Adipose tissue (tissue), 3 donors: ENCODE data around the gene DIPK1C. TPM values are rescaled to one million over a fixed set of nuclear protein-coding genes. Genes with fewer than 3 reads are reported as not detected.

ENCODE experiments used
- H3K27ac ChIP-seq: one replicate; pipeline ENCODE4 v1.5.1; 2013; ENCODE audit warnings: low read depth, low read length
- WGBS, 3 donors: extraction: QIAGEN DNeasy Blood & Tissue Kit; methylation state at CpG; one replicate each; pipeline ENCODE4 v1.1.7; 2013; 5-methylcytosine and 5-hydroxymethylcytosine counted together
- polyA plus RNA-seq, 3 donors: library from polyadenylated mRNA; stranded (reverse); fragments of 200-250 nt; gene quantifications; one replicate each; pipeline ENCODE4 v1.2.3, GENCODE V29; 2013
- donor health status: healthy with polysubstance abuse.
- donor health status: Bipolar disorder and iron deficiency.
- donor health status: healthy.

DIPK1C gene
- polyA plus RNA-seq, 3 donors = 0.08 to 0.34 (median 0.10) TPM

DNA sequence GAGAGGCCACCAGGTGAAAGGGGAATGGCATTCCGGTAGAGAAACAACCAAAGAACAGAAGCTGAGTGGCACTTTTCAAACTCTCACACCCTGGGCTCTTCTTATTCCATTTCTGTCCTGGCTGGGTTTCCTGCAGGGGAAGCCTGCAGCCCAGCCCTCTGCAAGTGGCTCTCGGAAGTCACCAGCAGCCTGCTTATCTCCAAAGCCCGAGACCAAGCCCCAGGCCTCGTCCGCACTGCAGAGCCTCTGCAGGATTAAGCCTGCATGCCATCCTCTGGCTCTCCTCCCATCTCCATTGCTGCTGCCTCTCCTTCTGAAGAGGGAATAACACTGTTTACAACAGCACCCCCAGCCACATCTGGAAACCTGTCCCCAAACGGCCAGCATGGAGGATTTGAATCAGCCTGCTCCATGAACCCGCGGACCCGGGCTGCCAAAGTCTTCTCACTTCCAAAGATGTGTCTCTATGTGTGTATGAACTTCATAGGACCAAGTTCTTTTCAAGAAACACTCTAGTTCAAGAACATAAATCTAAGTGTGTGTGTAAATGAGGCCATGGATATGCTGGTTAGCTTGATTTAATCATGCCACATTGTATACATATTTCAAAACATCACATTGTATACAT lies 54.2 kb downstream of the DIPK1C start:
- H3K27ac ChIP-seq = no peak overlapping the region
- 82 to 92% (median 84%) methylated on average over 9 of the region's 9 CpGs for WGBS, 3 donors

DNA sequence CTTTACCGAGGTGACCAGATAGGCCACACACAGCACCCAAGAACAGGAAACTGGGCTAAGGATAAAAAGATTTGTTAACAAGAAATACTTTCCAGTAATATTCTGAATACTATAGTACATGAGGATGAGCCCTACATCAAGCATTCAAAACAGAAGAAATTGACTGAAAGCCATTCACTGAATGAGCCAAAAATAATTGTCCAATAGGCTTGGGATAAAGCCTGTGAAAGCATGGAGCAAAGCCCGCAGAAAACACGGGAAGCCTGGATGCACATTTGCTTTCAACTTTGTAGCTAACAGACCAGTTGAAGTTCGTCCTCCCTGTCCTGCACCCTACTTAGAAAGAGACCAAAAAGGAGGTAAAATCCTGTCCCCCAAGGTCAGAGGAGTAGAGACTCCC lies 56.3 kb downstream of the DIPK1C start:
- 76 to 84% (median 84%) methylated on average over 4 of the region's 4 CpGs for WGBS, 3 donors
- H3K27ac ChIP-seq = no peak overlapping the region

DNA sequence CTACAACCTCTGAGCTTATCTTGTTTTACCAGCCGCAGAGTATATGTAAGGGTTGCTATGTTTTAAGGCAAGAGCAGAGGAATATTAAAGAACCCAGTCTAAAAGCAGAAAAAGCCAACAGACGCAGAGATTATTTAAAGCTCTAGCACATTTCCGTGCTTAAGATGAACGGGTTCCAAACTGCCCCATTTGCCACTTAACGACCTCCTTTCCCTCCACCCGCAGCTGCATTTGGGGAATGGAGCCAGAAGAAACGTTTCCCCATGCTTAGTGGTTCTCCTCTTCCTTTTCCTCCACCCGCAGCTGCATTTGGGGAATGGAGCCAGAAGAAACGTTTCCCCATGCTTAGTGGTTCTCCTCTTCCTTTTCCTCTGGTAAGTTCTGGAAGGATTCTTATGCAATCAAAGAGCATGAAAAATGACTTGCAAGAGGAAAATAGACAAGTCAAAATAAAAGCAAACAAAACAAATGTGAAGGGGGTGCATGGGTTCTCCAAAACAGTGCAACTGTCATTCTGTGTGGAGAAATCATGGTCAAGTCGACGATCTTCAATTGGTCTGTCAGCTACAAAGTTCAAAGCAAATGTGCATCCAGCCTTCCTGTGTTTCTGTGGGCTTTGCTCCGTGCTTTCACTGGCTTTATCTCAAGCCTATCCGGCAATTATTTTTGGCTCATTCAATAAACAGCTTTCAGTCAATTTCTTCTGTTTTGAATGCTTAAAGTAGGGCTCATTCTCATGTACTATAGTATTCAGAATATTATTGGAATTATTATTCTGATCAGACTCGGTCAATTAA lies 57.8 kb downstream of the DIPK1C start:
- H3K27ac ChIP-seq = no peak overlapping the region
- WGBS, 3 donors = 25 to 52% (median 27%) methylated on average over 14 of the region's 14 CpGs

DNA sequence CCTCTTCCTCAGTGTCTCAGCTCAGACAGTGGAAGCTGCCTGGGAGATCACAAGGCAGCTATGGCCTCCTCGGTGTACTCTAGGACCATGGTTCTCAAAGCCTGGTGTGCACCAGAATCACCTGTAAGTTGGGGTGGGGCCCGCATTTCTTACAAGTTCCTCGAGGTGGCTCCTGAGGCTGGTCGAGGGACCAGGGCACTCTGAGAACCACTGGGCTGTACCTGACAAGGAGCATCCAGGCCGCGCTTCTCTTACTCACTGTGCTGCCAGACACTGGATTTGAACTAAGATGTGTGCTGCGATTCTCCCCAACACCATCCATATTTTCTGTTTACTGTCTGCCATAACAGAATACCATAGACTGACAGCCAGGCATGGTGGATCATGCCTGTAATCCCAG lies 59.5 kb downstream of the DIPK1C start:
- H3K27ac ChIP-seq = no peak overlapping the region
- WGBS, 3 donors = 87 to 94% (median 89%) methylated on average over 7 of the region's 7 CpGs

DNA sequence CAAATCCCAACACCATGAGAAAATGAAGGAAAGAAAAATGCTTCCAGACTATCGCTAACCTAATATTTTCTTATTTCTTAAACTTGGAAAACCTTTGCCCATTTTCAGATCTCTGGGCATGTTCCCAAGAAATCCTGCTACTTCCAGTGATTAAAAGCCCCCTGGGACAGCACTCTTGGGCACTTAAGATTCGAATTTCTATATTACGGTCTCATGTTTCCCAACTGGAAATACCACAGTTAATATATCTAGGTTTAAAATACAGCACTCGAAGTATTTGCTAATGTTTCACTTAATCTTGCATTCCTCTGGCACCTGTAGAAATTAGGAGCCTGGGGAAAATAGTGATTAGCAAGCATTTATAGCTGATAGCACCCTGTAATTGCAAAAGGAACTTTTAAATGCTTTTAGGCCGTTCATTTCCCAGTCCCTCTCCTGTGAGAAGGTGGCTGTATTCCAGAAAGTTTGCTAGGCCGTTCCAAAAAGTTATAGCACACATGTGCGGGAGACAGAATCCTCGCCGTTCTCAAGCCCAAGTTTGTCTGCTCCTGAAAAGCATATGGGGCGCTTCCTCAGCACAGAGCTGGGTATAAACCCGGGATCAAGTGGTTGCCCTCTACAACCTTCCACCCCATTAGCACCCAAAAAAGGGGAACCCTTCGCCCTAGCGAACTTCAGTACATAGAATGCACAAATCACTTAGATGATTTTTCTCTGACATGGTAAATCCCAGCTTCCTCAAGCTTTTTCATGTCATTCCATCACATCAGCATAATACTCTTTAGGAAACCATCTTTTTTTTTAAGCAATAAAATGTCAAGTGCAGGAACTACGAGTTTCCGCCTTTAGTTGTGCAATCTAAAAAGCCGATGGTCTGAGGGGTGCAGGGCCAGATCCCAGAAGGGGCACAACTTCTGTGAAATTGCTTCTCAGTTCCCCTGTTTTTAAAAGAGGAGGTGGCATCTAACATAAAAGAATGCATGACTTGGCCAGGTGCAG lies 60.6 kb downstream of the DIPK1C start:
- WGBS, 3 donors = 32 to 41% (median 37%) methylated on average over 16 of the region's 16 CpGs
- no peak overlapping the region for H3K27ac ChIP-seq

DNA sequence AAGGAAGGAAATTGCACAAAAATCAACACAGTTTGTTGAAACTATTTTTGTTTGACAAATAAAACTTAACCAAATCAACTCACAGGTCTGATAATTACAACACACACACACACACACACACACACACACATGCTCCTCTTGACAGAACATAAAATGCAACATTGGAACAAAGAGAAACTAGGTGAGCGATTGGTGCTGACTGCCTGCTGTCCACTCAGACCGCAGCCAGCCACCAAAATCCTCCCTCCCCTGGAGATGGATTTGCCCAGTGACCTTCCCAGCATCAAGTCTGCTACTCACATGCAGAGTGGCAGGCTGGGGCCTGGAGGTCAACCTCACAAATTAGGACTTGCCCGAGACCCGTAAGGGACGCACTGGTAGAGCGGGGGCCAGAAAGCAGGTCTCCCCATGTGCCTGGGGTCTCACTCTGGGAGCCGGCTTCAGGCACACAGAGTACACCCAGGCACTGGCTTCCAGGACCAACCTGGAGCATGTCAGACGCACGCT lies 61.4 kb downstream of the DIPK1C start:
- 60 to 77% (median 61%) methylated on average over 9 of the region's 9 CpGs for WGBS, 3 donors
- H3K27ac ChIP-seq = no peak overlapping the region

DNA sequence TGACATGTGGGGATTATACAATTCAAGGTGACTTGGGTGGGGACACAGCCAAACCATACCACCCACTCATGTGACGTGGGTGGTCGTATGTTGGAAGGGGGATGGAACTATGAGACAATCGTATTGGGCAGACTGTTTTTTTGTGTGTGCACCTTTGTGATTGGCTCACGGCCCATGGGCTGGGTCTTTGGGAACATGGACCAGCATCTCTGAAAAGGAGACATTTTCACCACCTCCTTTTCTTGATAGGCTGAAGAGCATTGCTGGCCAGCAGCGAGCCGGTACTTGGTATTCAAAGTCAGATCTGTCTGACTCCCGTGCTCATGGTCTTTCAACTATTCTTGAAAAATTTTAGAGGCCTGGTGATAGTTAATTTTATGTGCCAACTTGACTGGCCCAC lies 62.1 kb downstream of the DIPK1C start:
- 93 to 98% (median 96%) methylated on average over 7 of the region's 7 CpGs for WGBS, 3 donors
- no peak overlapping the region for H3K27ac ChIP-seq

DNA sequence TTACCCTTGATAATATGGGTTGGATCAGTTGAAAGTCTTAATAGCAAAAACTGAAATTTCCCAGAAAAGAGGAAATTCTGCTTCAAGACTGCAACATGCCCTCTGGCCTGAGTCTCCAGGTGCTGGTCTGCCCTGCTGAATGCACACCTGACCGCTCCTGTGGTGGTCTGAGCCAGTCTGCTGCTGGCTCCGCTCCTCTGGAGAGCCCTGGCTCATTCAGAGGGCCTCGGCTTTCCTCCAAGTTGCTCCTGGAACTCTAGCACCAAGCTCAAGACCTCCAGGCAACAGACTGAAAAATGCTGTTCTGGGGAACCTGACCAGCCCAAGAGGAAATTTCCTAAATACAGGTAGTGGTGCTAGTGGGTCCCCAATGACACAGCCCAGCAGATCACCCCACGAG lies 64.8 kb downstream of the DIPK1C start:
- 95 to 98% (median 95%) methylated on average over 4 of the region's 4 CpGs for WGBS, 3 donors

DNA sequence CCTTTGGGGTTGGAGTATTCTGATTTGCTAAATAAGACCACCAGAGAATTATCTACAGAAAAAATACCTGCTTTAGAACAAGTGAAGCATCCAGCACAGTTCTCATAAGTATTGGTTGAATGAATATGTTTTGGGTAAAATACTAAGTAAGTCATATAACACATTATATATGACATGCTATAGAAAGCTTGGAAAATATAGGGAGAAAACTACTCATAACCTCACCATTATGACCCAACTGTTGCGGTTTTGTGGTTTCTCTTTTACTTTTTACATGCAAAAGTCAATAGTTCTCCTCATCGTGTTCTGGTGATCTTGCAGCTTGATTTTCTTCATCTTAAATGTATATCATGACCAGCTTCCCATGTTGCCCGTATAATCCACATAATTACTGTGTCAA lies 66.2 kb downstream of the DIPK1C start:
- WGBS, 3 donors = 67 to 88% (median 84%) methylated on average over 3 of the region's 3 CpGs
- H3K27ac ChIP-seq = no peak overlapping the region

More for the DNA sequence above, 64.8 kb downstream of the DIPK1C start:
- no peak overlapping the region for H3K27ac ChIP-seq

DNA sequence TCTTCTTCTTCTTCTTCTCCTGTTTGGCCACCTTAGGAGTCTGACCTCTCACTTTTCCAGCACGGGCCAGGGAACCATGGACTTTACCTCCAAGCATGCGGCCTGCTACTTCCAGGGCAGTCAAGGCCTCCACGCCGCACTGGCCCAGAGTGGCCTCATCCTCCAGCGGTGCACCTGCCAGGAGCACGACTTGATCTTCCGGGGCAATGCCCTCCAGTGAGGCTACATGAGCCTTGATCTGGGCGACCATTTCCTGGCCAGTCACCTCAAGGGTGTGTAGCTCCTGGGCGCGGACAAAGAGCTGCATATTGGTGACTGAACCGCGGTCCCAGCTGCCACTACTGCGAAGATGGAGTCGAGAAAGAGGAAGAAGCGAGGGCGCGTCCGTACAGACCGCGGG lies 67.1 kb downstream of the DIPK1C start:
- H3K27ac ChIP-seq = no peak overlapping the region
- whole genome bisulfite sequencing, 3 donors = 95 to 96% (median 95%) methylated on average over 20 of the region's 20 CpGs

DNA sequence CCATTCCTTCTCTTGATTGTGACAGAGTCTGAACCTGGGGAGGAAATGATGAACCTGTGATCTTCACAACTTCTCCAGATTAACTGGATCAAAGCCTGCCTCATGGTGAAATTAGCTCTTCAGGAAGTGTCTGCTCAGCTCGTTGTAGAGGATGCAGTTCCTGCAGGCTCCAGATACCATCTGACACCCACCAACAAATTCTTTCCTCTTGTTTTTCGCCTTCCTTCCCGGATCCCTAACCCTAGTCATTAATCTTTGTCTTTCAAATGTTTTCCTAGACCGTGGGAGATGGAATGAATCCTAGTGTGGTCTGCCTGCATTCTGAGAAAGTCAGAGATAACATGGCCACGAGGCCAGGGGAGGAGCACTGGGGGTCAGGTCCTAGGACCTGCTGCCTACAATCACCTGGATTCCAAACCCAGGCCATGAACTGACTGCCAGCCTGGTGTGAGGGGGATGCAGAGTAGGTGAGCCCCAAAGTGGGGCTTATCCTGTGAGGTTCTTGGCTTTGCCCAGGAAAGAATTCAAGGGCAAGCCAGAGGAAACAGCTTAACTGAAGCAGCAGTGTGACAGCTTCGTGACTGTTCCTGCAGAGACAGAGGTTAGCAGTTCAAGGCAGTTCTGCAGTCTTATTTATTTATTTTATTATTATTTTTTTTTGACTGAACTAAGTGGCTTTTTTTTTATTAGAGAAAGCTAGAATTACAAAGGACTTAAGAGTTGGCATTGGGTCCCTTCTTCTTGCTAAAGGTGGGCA lies 67.8 kb downstream of the DIPK1C start:
- WGBS, 3 donors = 32 to 57% (median 44%) methylated on average over 6 of the region's 6 CpGs
- no peak overlapping the region for H3K27ac ChIP-seq

DNA sequence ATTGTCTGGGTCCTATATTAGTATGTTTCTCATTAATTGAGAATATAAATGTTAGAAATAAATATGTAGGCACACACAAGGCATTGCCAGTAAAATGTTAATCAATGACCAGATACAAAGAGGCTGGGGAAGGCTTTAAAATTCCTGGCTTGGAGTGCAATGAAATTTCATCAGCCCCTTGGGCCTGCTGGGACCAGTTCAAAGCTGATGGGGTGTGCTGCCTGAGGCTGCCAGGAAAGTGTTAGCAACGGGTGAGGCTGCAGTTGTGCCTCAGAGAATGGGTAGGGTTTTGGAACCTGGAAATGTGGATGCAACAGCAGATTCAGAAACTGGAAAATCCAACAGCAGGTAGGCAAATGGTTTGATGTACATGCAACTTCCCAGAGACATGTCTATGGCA lies 68.9 kb downstream of the DIPK1C start:
- H3K27ac ChIP-seq = no peak overlapping the region
- 35 to 60% (median 52%) methylated on average over 1 of the region's 1 CpG for WGBS, 3 donors

DNA sequence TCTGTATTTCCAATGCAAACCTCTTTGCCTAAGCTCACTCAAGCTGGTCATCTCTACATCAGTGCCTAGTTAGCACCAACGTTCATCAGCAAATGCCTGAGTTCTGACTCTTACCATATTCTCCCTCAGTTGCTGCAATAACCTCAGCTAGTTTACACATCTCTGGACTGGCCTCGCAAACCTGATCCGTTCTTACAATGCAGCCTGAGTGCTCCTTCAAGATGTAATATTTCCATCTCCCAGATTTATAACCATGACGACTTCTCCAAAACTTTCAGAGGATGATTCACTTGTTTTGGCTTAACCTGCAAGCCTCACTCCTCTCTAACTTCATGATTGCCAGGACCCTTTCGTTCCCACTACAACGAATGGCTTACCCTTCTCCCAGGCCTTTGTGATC lies 69.7 kb downstream of the DIPK1C start:
- H3K27ac ChIP-seq = no peak overlapping the region
- 59 to 77% (median 63%) methylated on average over 6 of the region's 6 CpGs for WGBS, 3 donors

Other genes with a start within 250 kb of the DIPK1C start
- gene CYB5A, start 165.3 kb downstream of the DIPK1C start, polyA plus RNA-seq = 100 to 1,000 TPM; 353 to 593 (median 389) TPM
- gene C18orf63, start 141.5 kb downstream of the DIPK1C start, polyA plus RNA-seq = under 1 TPM in 1 of 3 donors, not detected in 2; 0.01 TPM
- 10 to 100 TPM; 71.8 to 98.7 (median 92.6) TPM for gene CNDP2, start 39.1 kb upstream of the DIPK1C start, polyA plus RNA-seq
- under 1 TPM in 2 of 3 donors, not detected in 1; 0.12 to 0.20 TPM for gene CNDP1, start 77.2 kb upstream of the DIPK1C start, polyA plus RNA-seq
- gene ZNF407, start 140.6 kb upstream of the DIPK1C start, polyA plus RNA-seq = 1 to 10 TPM; 2.2 to 3.0 (median 2.4) TPM